ENCODE results near the gene CSNK2A1.

CSNK2A1 gene

GRCh38 chr20:573414-574296 lies 30.1 kb upstream of the CSNK2A1 start:
- no peak overlapping the region for H3K4me3 ChIP-seq (ENCODE audit: low read length)
- TF ChIP-seq, protein P1, sequence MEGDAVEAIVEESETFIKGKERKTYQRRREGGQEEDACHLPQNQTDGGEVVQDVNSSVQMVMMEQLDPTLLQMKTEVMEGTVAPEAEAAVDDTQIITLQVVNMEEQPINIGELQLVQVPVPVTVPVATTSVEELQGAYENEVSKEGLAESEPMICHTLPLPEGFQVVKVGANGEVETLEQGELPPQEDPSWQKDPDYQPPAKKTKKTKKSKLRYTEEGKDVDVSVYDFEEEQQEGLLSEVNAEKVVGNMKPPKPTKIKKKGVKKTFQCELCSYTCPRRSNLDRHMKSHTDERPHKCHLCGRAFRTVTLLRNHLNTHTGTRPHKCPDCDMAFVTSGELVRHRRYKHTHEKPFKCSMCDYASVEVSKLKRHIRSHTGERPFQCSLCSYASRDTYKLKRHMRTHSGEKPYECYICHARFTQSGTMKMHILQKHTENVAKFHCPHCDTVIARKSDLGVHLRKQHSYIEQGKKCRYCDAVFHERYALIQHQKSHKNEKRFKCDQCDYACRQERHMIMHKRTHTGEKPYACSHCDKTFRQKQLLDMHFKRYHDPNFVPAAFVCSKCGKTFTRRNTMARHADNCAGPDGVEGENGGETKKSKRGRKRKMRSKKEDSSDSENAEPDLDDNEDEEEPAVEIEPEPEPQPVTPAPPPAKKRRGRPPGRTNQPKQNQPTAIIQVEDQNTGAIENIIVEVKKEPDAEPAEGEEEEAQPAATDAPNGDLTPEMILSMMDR (conservative IDR thresholded peaks at IDR 0.05; ENCODE audit: low read depth, low read length) = no peak
- no peak for DNase-seq (ENCODE audit: low read depth)

GRCh38 chr20:572727-573126 lies 29.1 kb upstream of the CSNK2A1 start:
- no peak overlapping the region for H3K4me3 ChIP-seq (ENCODE audit: low read length)
- TF ChIP-seq, protein P1 (conservative IDR thresholded peaks at IDR 0.05; ENCODE audit: low read depth, low read length) = no peak
- no peak for DNase-seq (ENCODE audit: low read depth)

GRCh38 chr20:571754-572441 lies 28.3 kb upstream of the CSNK2A1 start:
- no peak overlapping the region for H3K4me3 ChIP-seq (ENCODE audit: low read length)
- TF ChIP-seq, protein P1 (conservative IDR thresholded peaks at IDR 0.05; ENCODE audit: low read depth, low read length) = no peak
- no peak for DNase-seq (ENCODE audit: low read depth)

DNA sequence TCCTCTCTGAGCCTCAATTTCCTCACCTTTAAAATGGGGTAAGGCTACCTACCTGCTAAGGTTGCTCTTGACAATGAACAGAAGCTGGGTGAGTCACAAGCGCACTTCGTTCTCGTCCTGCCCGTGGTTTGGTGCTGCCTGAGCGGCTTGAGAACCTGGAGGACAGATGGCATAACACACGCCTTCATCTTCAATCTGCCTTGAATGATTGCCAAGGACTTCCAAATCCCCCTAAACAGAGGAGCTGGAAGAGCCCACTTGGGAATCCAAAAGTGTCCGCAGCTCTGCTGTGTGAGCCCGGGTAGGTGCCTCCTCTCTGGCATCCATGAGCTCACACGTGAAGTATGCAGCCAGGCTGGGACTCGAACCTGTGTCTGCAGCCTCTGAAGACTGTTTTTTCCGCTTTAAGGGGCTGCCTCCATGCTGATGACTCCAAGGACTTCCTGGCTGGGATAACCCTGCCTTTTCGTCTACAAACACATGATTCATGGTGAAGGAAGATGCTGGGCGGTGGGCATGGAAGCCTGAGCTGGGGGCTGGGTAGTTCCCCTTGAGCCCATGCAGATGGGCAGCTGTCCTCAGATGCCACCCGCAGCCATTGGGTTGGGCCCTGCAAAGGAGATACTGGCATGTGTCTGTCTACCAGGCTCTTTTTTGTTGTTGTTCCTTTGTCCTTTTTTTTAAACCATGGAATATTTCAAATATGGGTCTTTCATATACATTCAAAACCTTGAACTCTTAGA lies 25.3 kb upstream of the CSNK2A1 start:
- no peak overlapping the region for H3K4me3 ChIP-seq (ENCODE audit: low read length)
- no peak for DNase-seq (ENCODE audit: low read depth)
- TF ChIP-seq, protein P1 (conservative IDR thresholded peaks at IDR 0.05; ENCODE audit: low read depth, low read length) = no peak

DNA sequence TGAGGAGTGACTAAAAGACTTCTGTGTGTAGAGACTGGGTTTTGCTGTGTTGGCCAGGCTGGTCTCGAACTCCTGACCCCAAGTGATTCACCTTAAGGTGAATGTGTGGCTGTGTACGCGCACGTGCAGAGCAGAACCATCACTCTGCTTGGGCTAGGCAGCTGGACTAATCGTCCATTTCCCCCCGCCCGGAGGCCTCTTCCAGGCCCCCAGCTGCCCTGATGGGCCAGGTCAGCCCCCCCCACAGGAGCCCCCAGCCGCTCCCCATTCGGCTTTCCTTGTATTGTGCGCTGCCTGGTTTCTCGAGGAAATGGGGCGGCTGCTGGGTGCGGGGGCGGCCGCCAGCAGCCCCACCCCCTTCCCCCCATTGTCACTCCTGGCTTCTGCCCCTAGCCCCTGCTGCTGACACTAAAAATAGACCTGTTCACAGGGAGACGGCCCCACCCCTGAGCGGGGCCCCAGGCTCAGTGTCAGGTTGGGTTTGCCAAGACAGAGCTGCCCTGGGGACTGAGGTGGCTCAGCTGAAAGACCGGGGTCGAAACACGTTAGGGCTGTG lies 24.6 kb upstream of the CSNK2A1 start:
- TF ChIP-seq, protein P1 (conservative IDR thresholded peaks at IDR 0.05; ENCODE audit: low read depth, low read length) = no peak
- DNase-seq (ENCODE audit: low read depth) = no peak
- no peak overlapping the region for H3K4me3 ChIP-seq (ENCODE audit: low read length)

GRCh38 chr20:564192-564591 lies 20.6 kb upstream of the CSNK2A1 start:
- no peak for DNase-seq (ENCODE audit: low read depth)
- TF ChIP-seq, protein P1 (conservative IDR thresholded peaks at IDR 0.05; ENCODE audit: low read depth, low read length) = no peak
- no peak overlapping the region for H3K4me3 ChIP-seq (ENCODE audit: low read length)

Measured in retinal pigment epithelial cell (primary cell).